Lower lobe of right lung (tissue), 2 donors: Measurements from ENCODE around the gene CTDSPL. TPM values are rescaled to one million over a fixed set of nuclear protein-coding genes. Genes with fewer than 3 reads are reported as not detected.

Experiments used
- ATAC-seq, 2 donors: fragments of 200-7000 bp; cut with Tn5 transposase; one replicate each; pipeline ENCODE4 v1.9.1; 2020 to 2022; ENCODE audit warnings: mild to moderate bottlenecking in 2 of 2, moderate library complexity in 2 of 2
- DNase-seq: peaks from one replicate; pipeline ENCODE4 v3.0.0-alpha.2; 2020
- H3K27ac ChIP-seq: fragments of 200-600 bp; one replicate; pipeline ENCODE4 v1.8.0; 2022
- H3K27me3 ChIP-seq: fragments of 200-600 bp; one replicate; pipeline ENCODE4 v1.8.0; 2022; ENCODE audit warnings: low read depth
- H3K36me3 ChIP-seq: fragments of 200-600 bp; one replicate; pipeline ENCODE4 v1.8.0; 2022; ENCODE audit warnings: mild to moderate bottlenecking
- H3K4me1 ChIP-seq: fragments of 200-600 bp; one replicate; pipeline ENCODE4 v1.8.0; 2022
- H3K4me3 ChIP-seq: fragments of 200-600 bp; one replicate; pipeline ENCODE4 v1.8.0; 2022; ENCODE audit warnings: mild to moderate bottlenecking
- H3K9me3 ChIP-seq: fragments of 200-600 bp; one replicate; pipeline ENCODE4 v1.8.0; 2022
- intact Hi-C: fragments of 100-400 bp; cut with DNase I; formaldehyde crosslinking; loops from one replicate; pipeline ENCODE4 v1.11.0; 2022
- total RNA-seq: library from RNA; stranded (reverse); fragmentation: NEBNext Ultra II Directional; extraction: Animal tissue kit (Norgen Biotek cat#: 25700); gene quantifications from one replicate; pipeline ENCODE4 v1.2.1, GENCODE V29; 2021
- TF ChIP-seq, protein P1 (sequence below): fragments of 200-600 bp; IDR thresholded peaks from one replicate; pipeline ENCODE4 v1.8.0; 2022; ENCODE audit warnings: antibody characterized with exemption, mild to moderate bottlenecking
- donor health status: DM: no; HTN: yes; CAD: no; lungs with severe emphysema.

CTDSPL gene
- total RNA-seq, 1 donor from 2014 or later: 60.3 TPM

DNA sequence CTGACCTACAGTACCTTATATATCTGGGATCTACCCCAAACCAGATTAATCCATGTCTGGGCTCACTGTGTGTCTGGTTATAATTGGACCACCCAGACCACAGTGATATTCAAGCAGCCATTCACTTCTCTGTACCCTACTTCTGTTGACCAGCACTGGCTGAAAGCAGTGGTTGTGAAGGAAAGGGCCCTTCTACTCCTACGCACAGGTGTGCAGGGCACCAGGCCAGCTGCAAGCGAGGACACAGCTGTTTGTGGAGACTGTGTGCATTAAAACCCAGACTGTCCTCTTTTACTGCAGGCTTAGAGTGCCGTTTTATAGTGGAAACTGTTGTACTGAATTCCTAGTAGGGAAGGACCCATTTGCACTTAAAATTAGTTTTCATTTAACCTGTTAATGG lies 29.5 kb downstream of the CTDSPL start:
- Histone ChIP-seq H3K4me1 (peaks cover 62% of the 10 kb centered on the region), H3K27me3 (no peaks in the 10 kb centered on the region), H3K36me3 (no peaks in the 10 kb centered on the region), H3K9me3 (no peaks in the 10 kb centered on the region), H3K4me3 (no peak overlapping the region), H3K27ac (no peak overlapping the region)
- intact Hi-C loops: no loop called here
- TF ChIP-seq, protein P1, sequence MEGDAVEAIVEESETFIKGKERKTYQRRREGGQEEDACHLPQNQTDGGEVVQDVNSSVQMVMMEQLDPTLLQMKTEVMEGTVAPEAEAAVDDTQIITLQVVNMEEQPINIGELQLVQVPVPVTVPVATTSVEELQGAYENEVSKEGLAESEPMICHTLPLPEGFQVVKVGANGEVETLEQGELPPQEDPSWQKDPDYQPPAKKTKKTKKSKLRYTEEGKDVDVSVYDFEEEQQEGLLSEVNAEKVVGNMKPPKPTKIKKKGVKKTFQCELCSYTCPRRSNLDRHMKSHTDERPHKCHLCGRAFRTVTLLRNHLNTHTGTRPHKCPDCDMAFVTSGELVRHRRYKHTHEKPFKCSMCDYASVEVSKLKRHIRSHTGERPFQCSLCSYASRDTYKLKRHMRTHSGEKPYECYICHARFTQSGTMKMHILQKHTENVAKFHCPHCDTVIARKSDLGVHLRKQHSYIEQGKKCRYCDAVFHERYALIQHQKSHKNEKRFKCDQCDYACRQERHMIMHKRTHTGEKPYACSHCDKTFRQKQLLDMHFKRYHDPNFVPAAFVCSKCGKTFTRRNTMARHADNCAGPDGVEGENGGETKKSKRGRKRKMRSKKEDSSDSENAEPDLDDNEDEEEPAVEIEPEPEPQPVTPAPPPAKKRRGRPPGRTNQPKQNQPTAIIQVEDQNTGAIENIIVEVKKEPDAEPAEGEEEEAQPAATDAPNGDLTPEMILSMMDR: no peak
- DNase-seq (no peak), ATAC-seq (peak; percentile 24 to 40)

DNA sequence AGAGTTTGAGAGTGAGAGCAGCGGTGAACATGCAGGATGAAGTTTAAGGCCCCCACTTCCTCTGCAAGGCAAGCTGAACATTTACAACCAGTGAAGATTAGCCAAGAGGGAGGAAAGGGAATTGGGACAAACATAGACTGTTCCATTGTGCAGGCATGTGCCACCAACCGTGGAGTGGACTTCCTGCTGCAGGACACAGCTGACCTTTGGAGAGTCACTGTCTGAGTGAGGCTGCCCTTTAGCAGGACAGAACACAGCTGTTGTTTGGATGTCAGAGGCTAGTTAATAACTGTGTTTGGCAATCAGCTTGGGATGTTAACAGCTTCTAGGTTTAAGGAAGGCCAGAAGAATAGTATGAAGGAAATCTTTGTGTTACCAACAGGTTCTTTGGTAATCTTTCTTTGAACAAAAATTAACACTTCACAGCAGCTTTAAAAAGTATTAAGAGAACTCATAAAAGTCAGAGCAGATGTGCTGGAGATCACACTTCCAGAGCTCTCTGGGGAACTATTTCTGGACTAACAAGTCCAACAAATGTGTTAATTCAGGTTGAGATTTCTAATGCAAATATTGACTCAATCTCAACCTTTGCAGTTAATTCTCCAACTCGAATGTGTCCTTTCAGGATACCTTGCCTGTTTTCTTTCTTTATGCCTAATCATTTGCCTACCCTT lies 31.4 kb downstream of the CTDSPL start:
- Histone ChIP-seq H3K4me1 (peaks cover 63% of the 10 kb centered on the region), H3K4me3 (no peak overlapping the region), H3K9me3 (no peaks in the 10 kb centered on the region), H3K27ac (peak overlapping the region; percentile 29), H3K36me3 (no peaks in the 10 kb centered on the region), H3K27me3 (no peaks in the 10 kb centered on the region)
- TF ChIP-seq, protein P1: no peak
- ATAC-seq (peak; percentile 80 to 87), DNase-seq (peak; percentile 57)
- intact Hi-C loops: no loop called here

DNA sequence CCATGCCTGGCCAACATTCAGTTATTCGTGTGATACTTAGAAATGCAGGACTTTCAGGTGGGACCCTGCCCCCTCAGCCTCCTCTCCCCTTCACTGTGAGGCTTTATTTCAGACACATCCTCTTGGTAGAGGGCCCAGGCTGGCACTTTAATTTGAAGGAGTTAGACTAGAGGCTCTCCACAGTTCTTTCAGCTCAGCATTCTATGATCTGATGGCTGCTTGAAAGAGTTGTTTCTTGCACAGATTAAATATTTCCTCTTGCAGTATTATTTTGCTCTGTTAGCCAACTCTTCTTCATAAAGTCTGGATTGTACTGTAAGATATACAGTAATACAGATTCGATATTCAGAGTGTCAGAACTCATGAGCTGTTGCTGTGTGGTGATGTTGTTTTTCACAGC lies 35.1 kb downstream of the CTDSPL start:
- no peaks in the 10 kb centered on the region for H3K9me3 ChIP-seq
- intact Hi-C loops: no loop called here
- H3K4me1 ChIP-seq: peaks cover 59% of the 10 kb centered on the region
- no peak overlapping the region for H3K4me3 ChIP-seq
- H3K27ac ChIP-seq: no peak overlapping the region
- no peaks in the 10 kb centered on the region for H3K36me3 ChIP-seq
- TF ChIP-seq, protein P1: no peak
- no peaks in the 10 kb centered on the region for H3K27me3 ChIP-seq
- ATAC-seq (peak; percentile 50 to 55), DNase-seq (no peak)

DNA sequence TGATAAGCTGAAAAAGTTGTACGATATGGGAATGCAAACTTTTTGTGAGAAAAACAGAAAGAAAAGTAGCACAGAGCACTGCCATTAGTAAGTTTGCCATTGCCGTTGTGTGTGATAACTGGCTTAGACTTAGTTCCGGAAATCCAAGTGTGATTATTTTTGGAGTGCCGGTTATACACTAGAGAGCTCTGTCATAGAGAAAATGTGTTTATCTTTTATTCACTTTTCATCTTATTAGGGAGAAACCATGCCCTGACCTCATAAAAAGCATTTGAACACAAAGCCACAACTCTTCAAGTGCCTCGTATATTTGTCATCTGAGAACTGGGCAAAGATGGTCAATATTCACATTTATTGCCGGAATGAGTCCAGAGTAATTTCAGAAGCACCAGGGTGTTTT lies 36.1 kb downstream of the CTDSPL start:
- Histone ChIP-seq H3K27me3 (no peaks in the 10 kb centered on the region), H3K4me1 (peaks cover 49% of the 10 kb centered on the region), H3K36me3 (no peaks in the 10 kb centered on the region), H3K4me3 (no peak overlapping the region), H3K27ac (no peak overlapping the region), H3K9me3 (no peaks in the 10 kb centered on the region)
- intact Hi-C loops: no loop called here
- DNase-seq: no peak
- ATAC-seq: no peak
- TF ChIP-seq, protein P1: no peak

DNA sequence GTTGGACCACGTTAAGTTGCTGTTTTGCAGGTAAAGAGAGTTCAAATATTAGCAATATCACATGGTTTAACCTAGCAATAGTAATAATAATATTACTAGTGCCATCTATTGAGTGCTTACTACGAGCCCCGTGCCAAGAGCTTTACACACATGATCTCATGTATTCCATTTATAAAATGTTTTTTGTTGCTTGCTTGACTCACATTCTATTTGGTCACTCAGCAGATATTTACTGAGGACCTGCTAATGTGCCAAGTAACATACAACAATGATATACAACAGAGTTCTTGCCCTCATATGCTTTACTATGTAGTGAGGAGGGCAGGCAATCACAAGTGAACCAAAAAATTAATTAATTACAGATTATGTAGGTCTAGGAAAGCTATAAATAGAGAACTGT lies 36.7 kb downstream of the CTDSPL start:
- ATAC-seq (no peak), DNase-seq (no peak)
- Histone ChIP-seq H3K27ac (no peak overlapping the region), H3K4me1 (peaks cover 43% of the 10 kb centered on the region), H3K27me3 (no peaks in the 10 kb centered on the region), H3K9me3 (no peaks in the 10 kb centered on the region), H3K4me3 (no peak overlapping the region), H3K36me3 (no peaks in the 10 kb centered on the region)
- intact Hi-C loops: no loop called here
- TF ChIP-seq, protein P1: no peak
